Activated effector memory CD4-positive, alpha-beta T cell treated with Interleukin-2 at 50 U/mL for 16 hours (primary cell): Measurements from ENCODE around the gene CYREN.
"Not testable (repeated sequence)": the region's sequence is repeated elsewhere in the genome, so short reads cannot be mapped to it uniquely, and the experiment has no call there.

Experiments used
- DNase-seq: peaks from one replicate; pipeline ENCODE4 v3.0.0-alpha.2; 2020

The CYREN gene, protein sequence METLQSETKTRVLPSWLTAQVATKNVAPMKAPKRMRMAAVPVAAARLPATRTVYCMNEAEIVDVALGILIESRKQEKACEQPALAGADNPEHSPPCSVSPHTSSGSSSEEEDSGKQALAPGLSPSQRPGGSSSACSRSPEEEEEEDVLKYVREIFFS

DNA sequence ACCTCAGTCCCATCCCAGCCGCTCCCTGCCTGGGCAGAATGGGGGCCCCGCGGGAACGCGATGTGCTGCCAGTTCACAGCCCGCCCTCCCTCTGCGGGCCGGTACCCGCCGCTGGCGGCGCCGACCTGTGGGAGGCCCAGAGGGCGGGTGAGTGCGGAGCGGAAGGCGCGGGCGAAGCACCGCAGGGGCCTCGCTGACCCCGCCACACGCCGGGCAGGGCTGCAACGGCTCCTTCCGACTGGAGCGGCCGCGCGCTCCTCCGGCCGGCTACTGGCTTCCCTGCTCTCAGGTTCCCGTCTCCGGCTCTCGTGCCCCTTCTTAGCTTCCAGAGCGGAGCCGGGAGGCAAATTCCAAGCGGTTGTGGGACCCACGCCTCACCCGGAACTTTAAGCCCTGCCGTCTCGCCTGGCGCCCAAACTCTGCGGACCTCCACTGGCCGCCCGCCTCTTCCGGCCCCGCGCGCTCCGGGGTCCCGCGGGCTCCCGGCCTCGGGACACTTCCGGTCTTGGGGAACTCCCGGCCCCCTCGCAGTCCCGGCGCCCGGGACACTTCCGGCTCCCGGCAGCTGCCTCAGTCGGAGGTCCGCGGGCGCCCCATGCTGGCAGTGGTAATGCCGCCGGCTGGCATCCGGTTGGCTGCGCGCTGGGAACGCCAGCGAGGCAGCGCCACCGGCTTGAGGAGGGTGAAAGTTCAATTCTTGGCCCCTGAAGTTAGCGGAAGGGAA, at the start of gene CYREN:
CYREN (minus strand) TSS at position 434 of the 724 bp plus-strand sequence. CDS start 1,785 bp downstream, outside the sequence.
- peak; percentile 83 for DNase-seq

DNA sequence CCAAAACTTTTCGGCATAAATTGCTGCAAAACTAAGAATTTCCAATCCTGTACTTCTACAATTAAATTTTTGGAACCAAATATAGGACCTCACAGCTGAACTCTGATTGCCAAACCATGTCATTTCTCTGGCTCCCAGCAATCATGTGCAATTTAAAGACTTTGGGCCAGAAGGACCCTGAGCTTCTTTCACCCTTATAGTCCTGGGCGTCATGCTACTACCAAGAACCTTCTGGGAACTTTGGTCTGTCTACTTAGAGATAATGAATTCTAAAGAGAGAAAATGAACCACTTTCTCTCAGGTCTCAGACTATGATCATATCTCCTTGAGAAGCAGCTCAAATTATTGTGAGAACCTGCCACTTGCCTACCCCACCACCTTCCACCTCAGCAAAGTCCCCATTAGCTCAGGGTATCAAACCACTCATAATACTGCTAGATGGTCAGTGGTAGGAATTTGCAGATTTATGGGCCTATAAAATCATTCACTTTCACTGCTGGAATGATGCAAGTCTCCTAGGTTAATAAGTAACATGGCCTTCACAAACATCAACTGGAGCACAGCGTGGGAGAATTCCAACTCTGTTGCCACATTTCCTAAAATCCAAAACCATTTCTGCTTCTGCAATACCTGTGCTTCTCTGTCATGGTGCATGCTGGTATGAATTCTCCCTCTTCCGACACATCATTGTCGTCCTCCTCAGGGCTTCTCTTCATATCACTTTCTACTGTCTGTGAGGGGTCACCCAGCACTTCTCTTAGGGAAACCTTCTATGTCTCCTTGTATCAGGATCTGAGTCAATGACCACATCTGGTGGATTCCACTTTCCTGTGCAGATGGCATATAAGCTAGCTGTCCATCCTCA, 47.4 kb upstream of the CYREN start:
- DNase-seq: no peak

- no peak for DNase-seq
Measured at GRCh38 chr7:135215698-135216097, 45.2 kb upstream of the CYREN start.

DNA sequence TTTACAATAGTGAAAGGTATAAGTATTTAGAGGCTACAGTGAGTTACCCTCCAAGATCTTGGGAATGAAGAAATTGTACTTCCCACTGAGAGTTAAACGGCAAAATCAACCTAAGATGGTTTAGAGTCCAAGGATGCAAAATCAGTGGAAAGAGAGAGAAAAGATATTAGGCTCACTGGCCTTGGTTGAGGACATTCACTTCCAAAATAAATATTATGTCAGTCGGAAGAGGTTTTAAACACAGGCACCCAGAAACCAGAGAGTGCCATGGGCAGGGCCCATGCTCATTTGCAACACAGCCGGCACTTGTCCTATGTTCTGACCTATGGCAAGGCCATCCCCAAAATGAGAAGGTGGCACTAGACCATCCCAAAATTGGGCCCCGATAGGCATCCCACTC, 44.7 kb upstream of the CYREN start:
- no peak for DNase-seq

DNA sequence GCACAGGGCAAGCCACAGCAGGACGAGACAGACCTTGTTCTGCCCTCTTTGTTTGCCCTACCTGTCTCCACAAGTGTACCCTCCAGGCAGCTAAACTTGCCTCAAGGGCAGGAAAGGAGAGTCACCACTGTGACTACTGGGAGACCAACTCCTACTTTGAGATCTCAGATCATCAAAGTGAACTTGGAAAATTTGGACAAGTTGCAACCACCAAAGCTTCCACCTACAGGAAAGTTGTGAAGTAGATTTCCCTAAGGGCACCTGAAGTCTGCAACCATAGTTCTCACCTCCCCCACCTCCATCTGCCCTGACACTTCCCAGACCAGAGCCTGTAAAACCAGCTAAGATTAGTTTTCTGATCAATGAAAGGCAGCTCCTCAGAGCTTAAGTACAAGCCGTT, 43.3 kb upstream of the CYREN start:
- no peak for DNase-seq

GRCh38 chr7:135211946-135212685, 41.6 kb upstream of the CYREN start:
- DNase-seq: not testable (repeated sequence)

DNA sequence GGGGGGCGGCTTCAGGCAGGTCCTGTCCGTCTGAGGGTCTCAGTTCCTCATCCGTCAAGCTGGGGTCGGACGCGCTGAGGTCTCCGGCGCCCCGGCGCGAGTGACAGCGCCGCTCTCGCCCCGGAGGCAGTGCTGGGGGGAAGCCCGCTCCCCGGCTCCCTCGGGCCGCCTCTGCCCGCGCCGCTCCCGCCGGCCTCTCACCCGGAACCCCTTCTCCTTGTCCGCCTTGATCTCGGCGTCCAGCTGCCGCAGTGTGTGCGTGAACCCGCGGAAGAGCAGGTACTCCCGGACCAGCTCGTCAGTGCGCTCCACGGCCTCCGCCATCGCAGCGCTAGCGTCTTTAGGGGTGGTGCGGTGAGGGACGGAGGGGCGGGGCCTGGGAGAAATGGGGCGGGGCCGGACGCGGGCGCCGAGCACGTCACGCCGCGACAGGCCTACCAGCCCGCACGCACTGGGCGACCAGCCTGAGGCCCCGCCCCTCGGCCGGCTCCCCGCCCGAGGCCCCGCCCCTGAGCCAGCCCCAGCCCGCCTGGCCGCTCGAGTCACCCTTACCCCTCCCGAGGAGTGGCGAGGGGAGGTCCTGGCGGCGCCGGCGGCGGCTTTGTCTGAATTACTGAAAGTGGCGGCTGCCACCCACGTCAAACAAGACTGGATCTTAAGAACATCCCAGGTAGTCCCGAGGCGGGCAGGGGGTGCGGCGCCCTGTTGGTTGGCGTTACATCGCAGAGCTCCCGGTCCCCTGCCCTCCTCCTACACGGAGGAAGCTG, 40.9 kb upstream of the CYREN start, which contains the start of gene WDR91:
WDR91 (minus strand) TSS at position 348 of the 767 bp plus-strand sequence; CDS start at position 324, 24 bp downstream.
- peak; percentile 96 for DNase-seq

DNA sequence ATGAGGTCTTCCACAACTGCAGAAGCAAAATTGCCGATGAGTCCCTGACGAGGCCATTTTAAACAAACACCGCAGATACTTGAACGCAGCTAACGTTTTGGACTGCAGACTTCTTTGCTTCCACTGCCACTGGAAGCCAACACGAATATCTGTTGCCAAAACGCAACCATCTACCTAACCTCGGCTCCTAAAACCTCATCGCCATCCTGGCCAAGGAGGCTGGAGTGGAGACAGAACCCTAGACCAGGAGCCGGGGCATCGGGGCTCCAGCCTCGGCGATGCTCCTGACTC, 40.3 kb upstream of the CYREN start:
- no peak for DNase-seq

- DNase-seq: no peak
Measured at GRCh38 chr7:135209225-135209834, 38.8 kb upstream of the CYREN start.

DNA sequence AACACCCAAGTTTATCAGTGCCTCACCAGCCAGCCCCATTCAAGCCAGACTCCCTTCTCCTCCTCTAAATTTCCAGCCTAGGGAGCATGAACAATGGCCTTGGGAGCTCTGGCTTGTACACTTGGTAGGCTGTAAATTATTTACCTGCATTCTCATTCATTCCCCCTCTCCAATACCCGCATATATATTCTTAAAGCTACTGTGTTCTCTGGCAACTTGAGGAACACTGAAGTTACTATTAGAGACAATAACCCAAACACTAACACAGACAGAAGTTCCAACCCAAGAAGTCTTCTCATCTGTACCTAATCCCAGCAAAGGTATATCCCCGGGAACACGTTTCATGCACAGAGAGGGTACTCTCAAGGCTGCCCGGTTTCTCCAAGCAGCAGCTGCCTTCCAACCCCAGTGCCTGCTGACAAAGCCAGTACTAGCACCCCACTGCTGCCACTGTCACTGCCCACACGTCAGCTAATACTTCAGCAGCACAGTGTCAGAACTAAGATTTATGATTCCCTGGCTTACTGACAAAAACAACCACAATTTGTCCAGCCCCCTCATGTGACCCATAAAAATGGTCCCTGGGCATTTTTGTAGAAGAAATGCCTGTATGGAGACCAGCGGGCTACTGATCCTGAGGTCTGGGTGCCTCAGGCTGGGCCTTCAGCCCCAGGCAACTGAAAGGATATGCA, 37.7 kb upstream of the CYREN start:
- no peak for DNase-seq

GRCh38 chr7:135207406-135208101, 37.0 kb upstream of the CYREN start:
- DNase-seq: no peak

DNA sequence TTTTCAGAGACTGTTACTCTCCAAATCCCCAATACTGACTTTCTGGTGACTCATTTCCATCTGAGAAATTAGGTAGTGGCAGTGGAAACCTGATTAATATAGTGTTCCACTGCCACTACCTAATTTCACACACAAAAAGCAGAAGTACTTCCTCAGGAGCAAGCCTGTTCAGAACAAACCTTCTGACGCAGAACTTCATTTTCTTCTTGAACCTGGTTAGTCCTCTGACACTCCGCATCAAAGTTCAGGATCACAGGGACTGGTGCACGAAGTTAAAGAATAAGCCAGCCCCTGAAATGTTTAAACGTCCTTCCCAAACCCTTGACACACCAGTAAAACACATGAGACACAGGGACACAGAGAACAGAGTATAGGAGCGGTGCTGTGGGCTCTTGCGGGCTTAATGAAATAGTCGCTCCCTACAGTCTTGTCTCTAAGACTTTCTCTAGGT, 36.5 kb upstream of the CYREN start:
- DNase-seq: no peak

DNA sequence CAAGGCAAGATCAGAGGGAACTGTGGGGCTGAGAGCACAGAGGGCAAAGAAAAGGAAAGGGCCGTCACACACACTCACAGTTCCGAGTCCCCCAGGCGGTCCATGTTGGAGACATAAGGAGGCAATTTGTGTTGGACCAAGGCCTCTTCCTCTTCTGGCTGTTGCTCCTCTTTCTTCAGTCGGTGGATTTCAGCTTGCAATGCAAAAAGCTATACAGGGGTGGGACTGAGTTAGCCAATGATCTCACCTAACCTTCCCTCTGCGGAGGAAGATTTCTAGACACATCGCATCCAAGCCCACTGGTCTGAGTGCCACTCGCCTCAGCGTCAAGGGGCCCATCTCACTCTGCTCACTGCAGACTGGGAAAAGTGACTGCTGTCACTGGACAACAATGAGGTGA, 35.3 kb upstream of the CYREN start:
- DNase-seq: no peak

- DNase-seq: no peak
Measured at GRCh38 chr7:135204876-135205275, 34.4 kb upstream of the CYREN start.

DNA sequence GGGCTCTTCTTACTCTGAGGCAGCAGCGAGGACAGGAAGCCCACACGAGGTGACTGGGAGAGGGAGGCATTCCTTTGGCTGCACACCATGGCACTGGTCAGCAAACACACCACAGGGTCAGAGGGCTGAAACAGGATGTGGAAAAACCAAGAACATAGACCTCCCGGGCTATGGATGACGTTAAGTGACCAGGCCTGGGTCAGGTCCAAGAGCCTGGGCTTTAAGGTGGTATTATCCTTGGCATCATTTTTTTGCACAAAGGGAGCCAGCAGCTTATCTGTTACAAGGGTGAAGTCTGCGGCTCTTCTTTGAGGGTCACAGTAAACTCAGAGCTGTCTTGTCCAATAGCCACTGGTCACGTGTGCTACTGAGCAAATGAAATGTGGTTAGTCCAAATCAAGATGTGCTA, 33.8 kb upstream of the CYREN start:
- no peak for DNase-seq

DNA sequence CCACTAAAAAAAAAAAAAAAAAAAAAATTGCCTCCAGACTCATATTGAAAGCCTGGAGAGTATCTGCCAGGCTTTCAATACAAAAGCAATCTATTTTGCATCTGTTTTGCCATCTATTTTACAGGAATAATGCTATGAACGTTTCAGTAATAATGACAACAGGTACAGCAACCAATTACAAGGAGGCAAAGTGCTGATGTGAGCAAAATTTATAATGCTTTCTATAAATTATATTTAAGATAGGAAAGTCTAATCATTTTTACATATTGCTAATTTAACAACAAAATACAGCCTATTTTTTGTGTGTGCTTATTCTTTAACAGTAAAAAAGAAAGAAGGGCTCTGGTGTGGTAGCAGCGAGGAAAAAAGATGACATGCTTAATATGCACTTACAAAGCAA, 30.8 kb upstream of the CYREN start:
- no peak for DNase-seq

- no peak for DNase-seq
Measured at GRCh38 chr7:135200821-135201331, 30.4 kb upstream of the CYREN start.

DNA sequence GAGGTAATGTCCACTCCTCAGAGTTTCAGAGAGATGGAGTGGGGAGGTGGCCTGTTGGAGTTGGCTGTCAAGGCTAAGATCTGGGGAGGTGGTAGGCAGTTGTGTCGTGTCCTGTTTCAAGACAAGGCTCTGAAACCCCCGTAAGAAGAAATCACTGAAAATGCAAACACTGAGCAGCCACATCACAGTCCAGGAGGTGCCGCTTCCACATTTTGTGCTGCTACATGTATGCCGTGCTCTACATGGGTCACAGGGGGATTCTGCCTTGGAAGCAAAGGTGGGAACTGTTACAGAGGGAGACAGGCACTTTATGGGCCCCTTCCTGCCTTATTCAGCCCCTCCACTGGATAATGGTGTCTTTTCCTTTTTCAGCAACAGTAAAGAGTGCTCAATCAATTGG, 28.9 kb upstream of the CYREN start:
- no peak for DNase-seq

DNA sequence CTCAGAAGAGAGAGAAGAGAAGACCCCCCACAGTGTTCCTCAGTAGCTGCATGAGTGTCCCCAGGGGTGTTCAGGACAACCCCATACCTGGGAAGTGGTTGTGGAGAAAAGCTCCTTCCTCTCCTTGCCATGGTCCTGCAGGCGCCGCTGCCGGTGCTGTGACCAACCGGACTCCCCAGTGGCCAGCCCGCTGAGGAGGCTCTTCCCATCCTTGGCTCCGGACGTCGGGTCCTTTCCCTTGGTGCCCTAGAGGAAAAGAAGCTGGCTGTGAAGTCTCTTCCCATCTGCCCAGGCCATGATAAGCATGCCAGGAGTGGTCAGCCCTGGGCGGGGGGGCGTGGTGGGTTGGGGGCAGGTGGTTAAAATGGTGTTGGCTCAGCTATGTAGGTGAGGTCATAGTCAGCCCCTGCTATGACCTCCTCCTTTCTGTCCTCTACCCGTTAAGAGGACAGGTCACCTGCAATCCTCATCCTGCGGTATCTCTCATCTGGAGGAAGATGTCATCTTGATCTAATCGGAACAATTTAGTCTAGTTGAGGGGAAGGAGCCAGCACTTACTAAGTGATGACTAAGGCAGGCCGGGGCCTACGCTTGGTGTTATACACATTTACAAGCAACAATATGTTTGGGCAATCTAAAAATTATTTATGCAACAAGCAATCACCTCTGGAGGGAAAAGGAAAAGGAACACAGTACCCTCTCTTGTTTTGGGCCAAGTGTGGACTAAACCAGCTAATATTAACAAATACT, 27.6 kb upstream of the CYREN start:
- DNase-seq: no peak

DNA sequence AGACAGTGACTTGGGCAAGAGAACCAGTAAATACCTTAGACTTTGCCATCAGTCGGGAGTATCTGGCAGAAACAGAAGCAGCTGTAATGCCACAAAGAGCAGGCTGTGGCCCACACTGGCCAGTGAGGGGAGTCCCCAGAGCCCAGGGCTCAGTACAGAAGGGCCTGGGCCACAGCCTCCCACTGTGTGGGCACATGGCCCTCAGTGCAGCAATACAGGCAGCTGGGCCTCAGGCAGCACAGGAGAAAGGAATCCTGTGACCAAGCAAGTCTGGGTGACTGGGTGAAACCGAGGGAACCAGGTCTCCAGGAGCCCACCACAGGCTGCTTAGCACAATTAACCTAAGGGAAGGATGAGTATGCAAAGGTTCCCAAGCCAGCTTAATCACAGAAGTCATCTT, 26.8 kb upstream of the CYREN start:
- no peak for DNase-seq
